Erythroblast (primary cell): ENCODE measurements around the gene ATP6V0C.

Experiments used
- GATA1 ChIP-seq: IDR thresholded peaks from 2 replicates; pipeline ENCODE4 v1.6.1; 2011; ENCODE audit warnings: low read depth, mild to moderate bottlenecking, control low read depth, low read length, moderate library complexity
- POLR2A ChIP-seq: IDR thresholded peaks from 2 replicates; pipeline ENCODE4 v1.6.1; 2011; ENCODE audit warnings: mild to moderate bottlenecking, low read length

DNA sequence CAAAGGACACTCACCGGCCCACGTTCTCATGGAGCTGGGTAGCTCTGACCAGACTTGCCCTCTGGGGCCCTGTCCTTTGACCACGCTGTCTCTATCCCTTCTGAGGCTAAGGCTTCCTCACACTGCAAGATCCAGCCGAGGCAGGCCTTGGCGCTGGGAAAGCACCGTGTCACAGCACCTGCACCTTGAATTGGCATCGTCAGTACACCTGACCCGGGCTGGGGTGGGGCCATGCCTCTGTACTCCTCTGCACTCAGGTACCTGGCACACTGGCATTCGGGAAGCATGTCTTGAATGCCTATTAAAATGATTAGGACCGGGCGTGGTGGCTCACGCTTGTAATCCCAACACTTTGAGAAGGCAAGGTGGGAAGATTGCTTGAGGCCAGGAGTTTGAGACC, 32.8 kb upstream of the ATP6V0C start:
- TF ChIP-seq POLR2A, result no peak
- TF ChIP-seq GATA1, result no peak
